GM18498 (cell line): ENCODE data around the gene CROCC.

Experiments
- ATAC-seq: cut with Tn5 transposase; IDR thresholded peaks from one replicate; pipeline ENCODE4 v1.9.1; 2021; ENCODE audit warnings: mild to moderate bottlenecking, moderate library complexity; ENCODE audit not compliant: unreplicated experiment

The CROCC gene

DNA sequence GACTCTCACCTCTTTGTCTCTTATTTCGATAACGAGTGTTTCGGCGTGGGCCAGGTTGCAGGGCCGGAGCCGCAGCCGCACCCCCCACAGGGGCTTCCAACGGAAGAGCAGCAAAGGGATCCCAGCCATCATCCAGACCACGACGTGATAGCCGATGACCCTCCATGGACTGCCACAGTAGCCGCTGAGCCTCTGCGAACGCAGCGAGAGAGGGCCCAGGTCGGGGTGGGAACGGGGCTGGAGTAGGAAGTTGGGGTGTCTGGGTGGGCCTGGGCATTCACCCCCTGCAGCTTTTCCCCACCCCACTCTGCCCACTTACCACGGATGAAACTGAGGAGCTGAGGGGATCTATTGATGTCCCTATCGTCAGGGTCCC is 83.6 kb downstream of the CROCC start:
- no peak for ATAC-seq

DNA sequence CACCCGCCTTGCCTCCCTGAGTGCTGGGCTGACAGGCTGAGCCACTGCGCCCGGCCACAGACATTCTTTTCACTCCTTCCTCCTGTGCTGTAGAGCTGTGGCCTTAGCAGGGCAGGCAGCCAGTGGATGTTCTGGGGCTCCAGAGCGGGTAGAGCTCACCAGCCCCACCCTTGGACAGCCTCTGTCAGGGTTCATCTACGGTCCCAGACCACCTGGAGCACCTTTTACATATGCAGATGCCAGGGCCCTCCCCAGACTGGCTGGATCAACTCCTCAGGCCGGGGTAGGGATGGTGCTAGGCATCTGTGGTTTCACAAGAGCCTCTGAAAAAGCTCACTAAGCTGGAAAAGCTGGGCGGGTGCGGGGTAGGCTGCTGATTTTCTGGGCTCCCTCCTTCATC is 85.4 kb downstream of the CROCC start:
- no peak for ATAC-seq

DNA sequence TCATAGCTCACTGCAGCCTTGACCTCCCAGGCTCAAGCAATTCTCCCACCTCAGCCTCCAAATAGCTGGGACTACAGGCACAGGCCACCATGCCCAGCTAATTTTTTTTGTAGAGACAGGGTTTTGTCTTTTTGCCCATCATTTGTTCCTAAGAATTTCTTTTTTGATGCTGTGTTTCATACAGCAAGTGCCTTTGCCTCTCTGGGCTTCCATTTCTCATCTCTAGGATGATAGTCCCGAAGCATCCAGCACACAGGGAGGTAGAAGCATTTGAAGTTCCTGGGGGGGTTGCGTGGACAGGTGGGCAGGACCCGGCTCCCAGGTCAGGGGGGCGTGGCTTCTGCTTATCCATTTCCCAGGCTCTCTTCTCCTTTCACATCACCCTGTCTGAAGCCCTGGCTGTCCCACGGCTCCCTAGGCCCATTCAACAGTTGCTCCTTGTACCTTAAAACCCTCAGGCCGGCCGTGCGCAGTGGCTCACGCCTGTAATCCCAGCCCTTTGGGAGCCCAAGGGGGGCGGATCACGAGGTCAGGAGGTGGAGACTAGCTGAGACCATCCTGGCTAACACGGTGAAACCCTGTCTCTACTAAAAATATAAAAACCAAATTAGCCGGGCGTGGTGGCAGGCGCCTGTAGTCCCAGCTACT is 86.6 kb downstream of the CROCC start:
- ATAC-seq: no peak

DNA sequence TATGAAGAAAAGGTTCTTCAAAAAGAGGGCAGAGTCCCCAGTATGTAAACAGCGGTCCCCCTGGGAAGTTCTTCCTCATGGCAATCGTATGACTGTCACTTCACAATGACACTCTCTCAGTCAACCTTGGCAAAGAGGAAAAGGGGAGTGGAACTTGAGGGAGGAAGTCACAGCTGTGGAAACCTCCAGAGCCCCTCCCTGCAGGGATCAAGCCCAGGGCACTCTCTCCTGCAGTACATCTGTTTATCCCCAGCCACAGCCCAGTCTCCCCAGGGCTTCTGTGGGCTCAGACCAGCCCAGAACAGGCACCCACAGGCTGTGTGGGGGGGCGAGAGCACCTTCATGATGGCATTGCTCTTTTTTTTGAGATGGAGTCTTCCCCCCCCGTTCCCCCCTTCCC is 88.0 kb downstream of the CROCC start:
- ATAC-seq: no peak

- ATAC-seq: no peak
These were observed 89.3 kb downstream of the CROCC start for GRCh38 chr1:17011092-17011438.

DNA sequence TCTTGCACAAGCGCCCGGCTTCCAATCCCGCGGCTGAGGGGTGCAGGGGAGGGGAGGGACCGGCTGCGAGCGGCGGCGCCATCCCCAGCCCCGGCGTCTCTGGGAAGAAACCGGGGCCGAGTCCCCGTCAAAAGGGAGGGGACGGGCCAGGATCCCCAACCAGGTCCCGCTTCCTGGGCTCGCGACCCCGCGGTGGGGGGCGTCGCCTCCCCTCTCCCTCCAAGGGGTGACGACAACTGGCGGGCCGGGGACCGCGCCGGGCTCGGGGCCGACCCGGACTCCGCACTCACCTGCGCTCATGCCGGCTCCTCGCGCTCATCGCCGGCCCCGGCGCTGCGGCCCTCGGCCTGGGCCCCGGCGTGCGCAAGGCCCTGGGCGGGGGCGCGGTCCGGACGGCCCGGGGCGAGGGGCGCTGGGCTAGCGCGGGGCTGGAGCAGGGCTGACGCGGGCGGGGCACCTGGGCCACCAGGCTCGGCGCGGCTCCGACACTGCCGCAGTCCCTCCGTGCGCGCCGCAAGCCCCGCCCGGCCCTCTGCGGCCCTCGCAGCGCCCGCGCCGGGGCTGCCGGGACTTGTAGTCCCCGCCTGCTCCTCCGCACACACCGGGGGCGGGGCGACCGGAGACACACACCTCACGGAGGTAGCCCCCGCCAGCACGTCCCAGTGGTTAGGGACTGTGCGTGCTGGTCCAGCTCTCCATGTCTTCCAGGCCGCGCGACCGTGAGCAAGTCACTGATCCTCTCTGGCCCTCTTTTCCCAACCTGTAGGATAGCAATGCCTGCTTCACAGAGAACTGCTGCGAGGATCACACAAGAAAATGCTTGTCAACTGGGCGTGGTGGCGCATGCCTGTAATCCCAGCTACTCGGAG is 89.9 kb downstream of the CROCC start, which contains the start of gene ATP13A2:
TSS of gene ATP13A2 (minus strand) at position 490 of the 869 bp plus-strand sequence. CDS start at position 300, 190 bp downstream.
- peak; percentile 91 for ATAC-seq

- no peak for ATAC-seq
These were observed 91.2 kb downstream of the CROCC start for GRCh38 chr1:17012775-17013490.

DNA sequence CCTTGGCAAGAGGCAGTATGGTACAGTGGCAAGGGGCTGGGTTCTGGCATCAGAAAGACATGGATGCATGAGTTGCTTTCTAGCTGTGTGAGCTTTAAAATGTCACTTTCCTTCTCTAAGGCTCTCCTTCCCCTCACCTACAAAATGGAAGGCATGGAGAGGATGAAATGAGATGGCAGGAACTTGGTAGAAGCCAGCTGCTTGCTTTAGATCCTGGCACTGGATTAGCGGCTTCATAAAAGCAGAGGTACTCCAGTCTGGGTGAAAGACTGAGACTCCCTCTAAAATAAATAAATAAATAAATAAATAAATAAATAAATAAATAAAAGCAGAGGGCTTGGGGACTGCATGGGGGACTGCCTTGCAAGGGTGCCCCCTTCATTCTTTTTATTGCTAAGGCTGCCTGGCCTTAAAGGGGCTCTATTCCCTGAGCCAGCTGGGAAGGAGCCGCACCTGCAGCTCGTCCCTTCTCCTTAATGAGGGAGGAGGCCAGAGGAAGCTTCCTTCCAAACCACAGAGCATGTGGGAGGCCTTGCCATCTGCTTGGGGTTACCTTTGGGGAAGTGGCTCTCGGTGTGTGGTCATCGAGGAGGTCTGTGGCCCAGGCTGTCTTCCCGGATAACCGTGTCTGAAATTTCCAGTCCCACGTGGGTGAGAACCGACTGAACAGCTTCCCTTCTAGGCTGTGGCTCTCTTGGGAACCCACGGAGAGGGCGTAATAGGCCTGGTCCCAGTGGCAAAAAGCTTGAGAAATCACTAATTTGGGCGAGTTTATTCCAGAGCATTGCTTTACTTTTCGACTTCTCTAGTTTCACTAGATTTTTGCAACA is 92.0 kb downstream of the CROCC start:
- ATAC-seq: no peak

DNA sequence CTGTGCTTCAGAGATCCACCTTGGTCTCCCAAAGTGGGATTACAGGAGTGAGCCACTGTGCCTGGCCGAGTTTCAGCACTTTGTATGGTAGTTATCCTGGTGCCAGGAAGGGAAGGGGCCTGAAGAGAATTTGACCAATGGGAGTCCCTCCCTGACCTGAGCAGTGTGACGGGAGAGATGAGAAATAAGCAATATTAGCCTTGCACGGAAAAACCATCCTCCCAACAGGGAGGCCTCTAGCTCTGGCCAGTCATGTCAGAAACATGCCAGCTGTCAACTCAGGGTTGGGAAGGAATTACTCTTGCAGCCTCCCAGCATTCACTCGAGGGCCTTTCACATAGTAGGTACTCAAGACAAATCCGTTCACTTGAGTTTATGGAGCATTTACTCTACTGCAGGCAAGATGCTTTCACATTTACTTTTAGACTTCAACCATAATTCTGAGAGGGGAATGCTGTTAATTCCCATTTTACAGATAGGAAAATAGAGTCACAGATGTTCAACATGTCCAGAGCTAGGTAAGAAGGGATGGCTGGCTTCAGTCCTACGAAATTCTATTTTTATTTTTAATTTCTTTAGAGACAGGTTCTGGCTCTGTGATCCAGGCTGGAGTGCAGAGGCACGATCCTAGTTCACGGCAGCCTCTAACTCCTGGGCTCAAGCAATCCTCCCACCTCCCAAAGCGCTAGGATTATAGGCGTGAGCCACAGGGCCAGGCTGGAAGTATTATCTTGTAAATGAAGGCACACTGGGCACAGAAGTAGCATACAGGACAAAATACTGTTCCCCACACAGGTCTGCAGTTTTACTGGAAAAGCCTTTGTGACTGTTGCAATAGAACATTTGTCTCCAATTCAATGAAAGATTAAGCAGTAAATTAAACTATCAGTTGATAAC is 93.2 kb downstream of the CROCC start:
- ATAC-seq: no peak

- no peak for ATAC-seq
These were observed 94.6 kb downstream of the CROCC start for GRCh38 chr1:17016317-17016661.

- ATAC-seq: no peak
These were observed 95.7 kb downstream of the CROCC start for GRCh38 chr1:17017435-17017834.

DNA sequence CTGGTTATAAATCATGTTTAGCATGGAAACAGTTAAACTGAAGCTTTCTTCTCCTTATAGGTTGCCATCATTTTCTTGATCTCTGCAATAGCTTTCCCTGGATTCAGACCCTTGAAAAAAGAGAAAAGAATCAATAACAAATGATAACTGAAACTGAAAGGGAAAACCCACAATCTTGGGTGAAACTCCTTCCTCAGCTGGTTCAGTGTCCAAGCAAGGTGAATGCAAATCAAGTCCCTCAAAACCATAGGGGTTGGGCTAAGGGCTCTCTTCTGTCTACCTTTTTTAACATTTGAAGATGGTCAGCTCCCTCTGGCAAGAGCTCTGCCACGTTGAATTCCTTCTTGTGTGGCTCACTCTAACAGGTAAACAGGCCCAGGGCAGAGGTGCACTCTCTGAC is 97.1 kb downstream of the CROCC start:
- no peak for ATAC-seq

GRCh38 chr1:17020502-17020901 is 98.8 kb downstream of the CROCC start:
- no peak for ATAC-seq

- no peak for ATAC-seq
These were observed 100.2 kb downstream of the CROCC start for GRCh38 chr1:17021896-17022295.
